Heart right ventricle (tissue), 16 donors: ENCODE data around the gene USP40. TPM values are rescaled to one million over a fixed set of nuclear protein-coding genes. Genes with fewer than 3 reads are reported as not detected.

Experiments used
- ATAC-seq, 8 donors: fragments of 200-7000 bp; cut with Tn5 transposase; one replicate each; pipeline ENCODE4 v1.9.1; 2020; ENCODE audit warnings: mild to moderate bottlenecking in 8 of 8, moderate library complexity in 8 of 8, moderate number of reproducible peaks in 1 of 8
- DNase-seq, 2 donors: peaks; one replicate each; pipeline ENCODE4 v3.0.0-alpha.2; 2020
- H3K27ac ChIP-seq, 10 donors: fragments of 200-600 bp; sonication (generic) in 2 of 10; one replicate each; pipeline versions ENCODE4 v1.5.0 to v1.8.0; 2020 to 2022; ENCODE audit warnings: mild to moderate bottlenecking in 3 of 10
- H3K27me3 ChIP-seq, 7 donors: fragments of 200-600 bp; one replicate each; pipeline ENCODE4 v1.8.0; 2021 to 2022; ENCODE audit warnings: mild to moderate bottlenecking in 2 of 7
- H3K36me3 ChIP-seq, 9 donors: fragments of 200-600 bp; sonication (generic) in 1 of 9; one replicate each; pipeline versions ENCODE4 v1.5.0 to v1.8.0; 2020 to 2022; ENCODE audit warnings: mild to moderate bottlenecking in 2 of 9
- H3K4me1 ChIP-seq, 9 donors: fragments of 200-600 bp; sonication (generic) in 1 of 9; one replicate each; pipeline versions ENCODE4 v1.5.0 to v1.8.0; 2020 to 2022; ENCODE audit warnings: mild to moderate bottlenecking in 4 of 9
- H3K4me3 ChIP-seq, 10 donors: fragments of 200-600 bp; sonication (generic) in 2 of 10; one replicate each; pipeline versions ENCODE4 v1.5.0 to v1.8.0; 2020 to 2022; ENCODE audit warnings: mild to moderate bottlenecking in 7 of 10, moderate library complexity in 2 of 10
- H3K9me3 ChIP-seq, 11 donors: fragments of 200-600 bp in 10 of 11; sonication (generic) in 2 of 11; one replicate each; pipeline versions ENCODE4 v1.5.0 to v1.8.0; 2013 to 2022; ENCODE audit warnings: mild to moderate bottlenecking in 2 of 11, control low read depth in 1 of 11, moderate library complexity in 1 of 11
- WGBS, 2 donors: extraction: QIAGEN DNeasy Blood & Tissue Kit; methylation state at CpG; one replicate each; pipeline ENCODE4 v1.1.7; 2013; ENCODE audit warnings: inconsistent platforms in 1 of 2; 5-methylcytosine and 5-hydroxymethylcytosine counted together
- intact Hi-C, 10 donors: fragments of 100-400 bp; cut with DNase I; formaldehyde crosslinking; loops; one replicate each; pipeline versions ENCODE4 v1.11.1 to v1.14.2; 2022
- polyA plus RNA-seq, 2 donors: library from polyadenylated mRNA; stranded (reverse); fragments of 200-250 nt; gene quantifications; one replicate each; pipeline ENCODE4 v1.2.3, GENCODE V29; 2013
- total RNA-seq, 10 donors: library from RNA; stranded (reverse); fragmentation: NEBNext Ultra II Directional in 3 of 10; extraction: Animal tissue kit (Norgen Biotek cat#: 25700) in 3 of 10; gene quantifications; one replicate each; pipeline versions ENCODE4 v1.2.1 to v1.2.4, GENCODE V29; 2021 to 2023
- TF ChIP-seq, protein P1 (sequence below), 9 donors: fragments of 200-600 bp; sonication (generic) in 2 of 9; IDR thresholded peaks; one replicate each; pipeline versions ENCODE4 v1.5.0 to v1.8.0; 2021 to 2022; ENCODE audit warnings: antibody characterized with exemption in 9 of 9, mild to moderate bottlenecking in 5 of 9, moderate library complexity in 1 of 9
- donor health status: Arrhythmogenic right ventricular cardiomyopathy.
- donor health status: ischemic (EF 13 %, LVEDD 7.1; RV severe dilation, severe dysfunction).
- donor health status: healthy with polysubstance abuse.
- donor health status: DM: no; HTN: yes; CAD: no.
- donor health status: DM: no; HTN: no; CAD: no.
- donor health status: ischemic (EF 25% LVEDD 6.9; RV normal size, moderate dysfunction).
- donor health status: ischemic (EF 25% LVEDD 5.7; RV mildly dilated, moderate dysfunction).
- donor health status: healthy.
- donor health status: DM: yes; HTN: yes; CAD: no.
- donor health status: Ischemic cardiomyopathy.
- donor health status: ischemic (EF 35%, LVEDD 5.7; RV mildly dilated, moderate dysfunction).
- donor health status: nonischemic (EF 11% LVEDD 7.7; RV severe dilation, severe dysfunction).
- donor health status: DM: yes; HTN: yes; CAD: no.
- donor health status: PGD.
- donor health status: ischemic (EF 29% LVEDD 5.4; RV normal size, mild dysfunction).
- donor health status: nonischemic (EF 23%, LVEDD 6.1; RV moderate dilation, normal function).

Gene USP40
- total and polyA plus RNA-seq, 12 donors: 9.1 to 32.8 (median 16.1) TPM

DNA sequence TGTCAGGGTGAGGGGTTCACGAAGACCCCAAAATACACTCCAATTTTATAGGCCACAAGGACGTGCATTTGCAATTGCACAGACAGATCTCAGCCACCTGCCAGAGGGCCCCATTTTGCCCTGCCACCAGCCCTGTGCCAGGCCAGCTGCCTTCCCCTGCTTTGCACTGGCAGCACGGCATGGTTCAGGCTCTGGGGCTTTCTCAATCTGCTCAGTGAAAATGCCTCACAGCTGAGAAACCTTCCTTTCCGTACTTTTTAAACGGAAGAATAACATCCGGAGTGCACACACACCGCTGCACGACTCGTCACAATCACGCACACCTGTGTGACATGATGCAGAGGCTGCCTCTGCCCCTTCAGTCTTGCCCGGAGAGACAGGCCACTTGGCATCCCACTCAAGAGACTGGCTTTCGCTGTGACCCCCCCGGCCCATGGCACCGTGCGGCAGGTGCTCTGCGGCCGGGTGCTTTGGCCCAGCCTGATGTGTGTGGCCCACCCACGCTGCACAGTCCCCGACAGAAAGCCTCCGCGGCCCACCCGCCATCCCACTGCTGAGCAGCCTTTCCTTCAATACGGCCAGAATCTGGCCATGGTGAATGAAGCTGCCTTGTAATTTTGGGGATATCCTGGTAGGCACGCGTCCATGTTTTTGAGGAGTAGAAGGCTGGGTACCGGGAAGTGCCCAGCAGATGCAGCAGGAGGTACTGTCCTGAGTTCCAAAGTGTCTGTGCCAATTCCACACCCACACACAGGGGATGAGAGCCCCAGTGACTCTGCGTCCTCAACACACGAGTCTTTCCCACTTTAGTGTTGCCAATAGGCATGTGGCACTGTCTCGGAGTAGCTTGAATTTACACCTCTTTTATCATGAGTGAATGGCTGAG lies 88.8 kb downstream of the USP40 start:
- Histone ChIP-seq H3K9me3 (no peaks in the 10 kb centered on the region), H3K4me1 (peaks cover 0 to 16% (median 0%) of the 10 kb centered on the region in 9 donors), H3K27ac (no peak overlapping the region), H3K27me3 (no peaks in the 10 kb centered on the region), H3K4me3 (no peak overlapping the region), H3K36me3 (peaks cover 0 to 85% (median 36%) of the 10 kb centered on the region in 9 donors)
- TF ChIP-seq, protein P1, sequence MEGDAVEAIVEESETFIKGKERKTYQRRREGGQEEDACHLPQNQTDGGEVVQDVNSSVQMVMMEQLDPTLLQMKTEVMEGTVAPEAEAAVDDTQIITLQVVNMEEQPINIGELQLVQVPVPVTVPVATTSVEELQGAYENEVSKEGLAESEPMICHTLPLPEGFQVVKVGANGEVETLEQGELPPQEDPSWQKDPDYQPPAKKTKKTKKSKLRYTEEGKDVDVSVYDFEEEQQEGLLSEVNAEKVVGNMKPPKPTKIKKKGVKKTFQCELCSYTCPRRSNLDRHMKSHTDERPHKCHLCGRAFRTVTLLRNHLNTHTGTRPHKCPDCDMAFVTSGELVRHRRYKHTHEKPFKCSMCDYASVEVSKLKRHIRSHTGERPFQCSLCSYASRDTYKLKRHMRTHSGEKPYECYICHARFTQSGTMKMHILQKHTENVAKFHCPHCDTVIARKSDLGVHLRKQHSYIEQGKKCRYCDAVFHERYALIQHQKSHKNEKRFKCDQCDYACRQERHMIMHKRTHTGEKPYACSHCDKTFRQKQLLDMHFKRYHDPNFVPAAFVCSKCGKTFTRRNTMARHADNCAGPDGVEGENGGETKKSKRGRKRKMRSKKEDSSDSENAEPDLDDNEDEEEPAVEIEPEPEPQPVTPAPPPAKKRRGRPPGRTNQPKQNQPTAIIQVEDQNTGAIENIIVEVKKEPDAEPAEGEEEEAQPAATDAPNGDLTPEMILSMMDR (IDR thresholded peaks at IDR 0.05): no peak
- DNase-seq (no peak), ATAC-seq (no peak)
- WGBS, 2 donors: 88 to 94% methylated on average over 29 of the region's 29 CpGs
- intact Hi-C loops: no loop called here

DNA sequence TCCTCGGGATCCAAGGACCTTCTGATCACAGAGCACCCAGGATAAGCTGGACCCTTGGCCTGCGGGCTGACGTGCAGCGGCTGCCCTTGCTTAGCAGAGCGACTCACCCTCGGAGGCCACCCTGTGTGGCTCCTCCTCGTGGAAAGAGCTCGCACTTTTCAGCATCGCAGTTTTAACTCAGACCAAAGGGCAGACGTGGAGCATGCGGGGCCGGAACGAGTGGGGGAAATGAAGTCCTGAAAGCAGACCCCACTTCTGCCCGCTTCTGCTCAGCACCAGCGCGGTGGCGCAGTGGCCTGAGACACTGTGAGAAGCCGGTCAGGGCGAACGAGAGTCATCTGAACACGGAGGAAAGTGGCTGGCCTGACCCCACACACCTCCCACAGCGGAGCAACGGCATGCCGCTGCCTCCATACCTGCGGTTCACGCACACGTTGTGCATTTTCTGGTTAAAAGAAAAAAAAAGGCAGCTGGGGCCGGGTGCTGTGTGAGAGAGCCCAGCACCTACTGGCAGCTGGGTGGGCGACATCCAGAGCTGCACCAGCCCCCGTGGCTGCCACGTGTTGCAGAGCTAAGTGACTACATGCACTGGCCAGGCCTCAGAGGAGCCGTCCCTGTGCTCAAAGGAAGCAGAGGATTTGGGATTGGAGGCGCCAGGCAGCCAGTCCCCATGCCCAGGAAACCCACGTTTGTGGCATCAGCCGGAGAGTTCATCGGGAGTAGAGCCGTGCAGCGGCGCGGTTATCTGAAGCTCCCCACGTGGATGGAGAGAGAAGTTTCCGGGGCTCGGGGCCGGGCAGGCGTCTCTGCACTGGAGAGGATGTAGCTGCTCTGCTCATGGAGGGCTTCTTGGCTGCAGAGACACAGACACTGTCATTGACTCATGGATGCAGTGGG lies 89.7 kb downstream of the USP40 start:
- Histone ChIP-seq H3K27ac (no peak overlapping the region), H3K36me3 (peaks cover 0 to 85% (median 38%) of the 10 kb centered on the region in 9 donors), H3K9me3 (peaks cover 0 to 6% (median 0%) of the 10 kb centered on the region in 11 donors), H3K4me1 (peaks cover 0 to 14% (median 0%) of the 10 kb centered on the region in 9 donors), H3K4me3 (no peak overlapping the region), H3K27me3 (no peaks in the 10 kb centered on the region)
- DNase-seq (no peak), ATAC-seq (peak in 1 of 8 donors; percentile 5)
- intact Hi-C loops: no loop called here
- 92 to 95% methylated on average over 45 of the region's 45 CpGs for WGBS, 2 donors
- TF ChIP-seq, protein P1 (IDR thresholded peaks at IDR 0.05): no peak

DNA sequence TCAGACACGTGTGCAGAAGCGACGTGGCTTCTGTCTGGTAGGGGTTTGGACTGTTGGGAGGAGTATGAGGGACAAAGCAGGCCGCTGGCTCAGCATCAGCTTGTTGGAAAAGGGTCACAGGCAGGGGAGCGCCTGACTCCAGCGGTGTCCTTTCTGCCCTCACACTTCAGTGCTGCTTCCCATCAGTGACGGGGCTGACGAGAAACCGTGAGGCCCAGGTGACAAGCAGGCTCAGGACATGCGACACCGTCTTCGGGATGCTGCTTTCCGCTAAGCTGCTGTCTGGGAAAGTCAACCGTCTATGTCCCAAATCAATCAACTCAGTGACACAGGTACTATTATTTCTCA lies 90.5 kb downstream of the USP40 start:
- DNase-seq: no peak
- Histone ChIP-seq H3K36me3 (peaks cover 0 to 85% (median 37%) of the 10 kb centered on the region in 9 donors), H3K4me3 (no peak overlapping the region), H3K27ac (peak overlapping the region in 2 of 10 donors; percentile 58 to 80), H3K27me3 (no peaks in the 10 kb centered on the region), H3K9me3 (peaks cover 0 to 6% (median 0%) of the 10 kb centered on the region in 11 donors), H3K4me1 (peaks cover 0 to 9% (median 0%) of the 10 kb centered on the region in 9 donors)
- 87 to 94% methylated on average over 14 of the region's 14 CpGs for WGBS, 2 donors
- TF ChIP-seq, protein P1 (IDR thresholded peaks at IDR 0.05): no peak
- no peak for ATAC-seq
- intact Hi-C loops: no loop called here
